GM12878 (cell line): ENCODE data around the gene BLACAT1. TPM values are rescaled to one million over a fixed set of nuclear protein-coding genes. Genes with fewer than 3 reads are reported as not detected.

Experiments used
- ATAC-seq: fragments of 200-7000 bp; cut with Tn5 transposase; 3 replicates; pipeline ENCODE4 v1.9.1; 2020; ENCODE audit warnings: mild to moderate bottlenecking, moderate library complexity
- BruUV-seq: library from RNA; stranded (reverse); fragments of 400-500 nt; replicated peaks from 2 replicates; lab custom pipeline; 2021; lab: Mats Ljungman, UMichigan
- CTCF ChIA-PET: fragments of 300-600 bp; sonication (Branson Sonifier 250); formaldehyde crosslinking; extraction: SDS; loops from one replicate; lab custom pipeline; 2021; ENCODE audit warnings: inconsistent platforms; lab: Yijun Ruan, JAX
- POLR2A ChIA-PET: fragments of 350-600 bp; formaldehyde crosslinking; extraction: SDS; loops from one replicate; lab custom pipeline; 2021; ENCODE audit warnings: inconsistent platforms; lab: Charles Lee
- RAD21 ChIA-PET: fragments of 300-600 bp; sonication (Branson Sonifier 250); formaldehyde crosslinking; loops from one replicate; lab custom pipeline; 2023; ENCODE audit warnings: antibody characterized with exemption; ENCODE audit not compliant: unreplicated experiment; lab: Charles Lee
- SMC1A ChIA-PET: fragments of 300-600 bp; sonication (Branson Sonifier 250); formaldehyde crosslinking; loops from one replicate; lab custom pipeline; 2023; ENCODE audit not compliant: unreplicated experiment, uncharacterized antibody; lab: Charles Lee
- DNase-seq: peaks from one replicate; pipeline ENCODE4 v3.0.0-alpha.2; 2011; ENCODE audit warnings: low read depth, low spot score
- FAIRE-seq: peaks from 3 replicates; lab custom pipeline; 2011; peaks lifted over from hg19 to GRCh38; lab: Jason Lieb, UNC
- H2AFZ ChIP-seq: 2 replicates; pipeline ENCODE4 v1.6.0; 2011; ENCODE audit warnings: low read depth, low read length, control low read depth; ENCODE audit not compliant: control insufficient read depth
- H3K27ac ChIP-seq: 2 replicates; pipeline ENCODE4 v1.5.1; 2011; ENCODE audit warnings: control low read depth; ENCODE audit not compliant: control insufficient read depth, insufficient read depth
- H3K27me3 ChIP-seq, 2 experiments: replicated peaks in 1 of 2; 2 replicates each; pipeline versions ENCODE4 v1.6.0 to v1.6.1; 2011; ENCODE audit warnings: low read length in 1 of 2; ENCODE audit not compliant: control insufficient read depth in 2 of 2, insufficient read depth in 2 of 2
- H3K36me3 ChIP-seq, 2 experiments: 2 replicates each; pipeline ENCODE4 v1.5.1; 2011; ENCODE audit warnings: low read length in 1 of 2; ENCODE audit not compliant: control insufficient read depth in 2 of 2, insufficient read depth in 2 of 2
- H3K4me1 ChIP-seq: 2 replicates; pipeline ENCODE4 v1.6.1; 2011; ENCODE audit warnings: mild to moderate bottlenecking, low read length, moderate library complexity, mixed read lengths; ENCODE audit not compliant: control insufficient read depth, insufficient read depth
- H3K4me2 ChIP-seq: 2 replicates; pipeline ENCODE4 v1.6.0; 2011; ENCODE audit warnings: control low read depth; ENCODE audit not compliant: control insufficient read depth, insufficient read depth
- H3K4me3 ChIP-seq: fragments of 200-600 bp; sonication (generic); 2 replicates; pipeline ENCODE4 v1.5.1; 2016
- H3K79me2 ChIP-seq: 2 replicates; pipeline ENCODE4 v1.6.0; 2011; ENCODE audit warnings: low read length; ENCODE audit not compliant: control insufficient read depth, insufficient read depth
- H3K9ac ChIP-seq: 2 replicates; pipeline ENCODE4 v1.8.0; 2011; ENCODE audit warnings: low read length, control low read depth, mixed read lengths; ENCODE audit not compliant: control insufficient read depth, insufficient read depth
- H3K9me3 ChIP-seq: replicated peaks from 3 replicates; pipeline ENCODE4 v1.5.1; 2011; ENCODE audit warnings: mild to moderate bottlenecking, low read length; ENCODE audit not compliant: control insufficient read depth, insufficient read depth
- H4K20me1 ChIP-seq: 2 replicates; pipeline ENCODE4 v1.6.0; 2011; ENCODE audit not compliant: control insufficient read depth, insufficient read depth
- HDAC6 ChIP-seq: fragments of 200-600 bp; sonication (generic); IDR thresholded peaks from one replicate; pipeline ENCODE4 v1.8.0; 2017; ENCODE audit warnings: antibody characterized with exemption; ENCODE audit not compliant: unreplicated experiment
- RAD21 ChIP-seq: IDR thresholded peaks from 2 replicates; pipeline ENCODE4 v1.6.1; 2011; ENCODE audit warnings: mild to moderate bottlenecking, low read depth, low read length, moderate library complexity; ENCODE audit not compliant: insufficient read depth
- ZZZ3 ChIP-seq: IDR thresholded peaks from 2 replicates; pipeline ENCODE4 v1.6.1; 2011; ENCODE audit warnings: low read depth; ENCODE audit not compliant: control insufficient read depth, insufficient read length
- WGBS: methylation state at CpG from one replicate; pipeline ENCODE4 v1.1.6; 2016; ENCODE audit warnings: low lambda C conversion rate; ENCODE audit not compliant: insufficient replicate concordance, insufficient coverage; ENCODE audit errors: missing lambda C conversion rate; 5-methylcytosine and 5-hydroxymethylcytosine counted together
- in situ Hi-C: fragments of 300-500 bp; cut with MboI; formaldehyde crosslinking; loops from 9 replicates; pipeline ENCODE4 v1.14.3; 2018; ENCODE audit warnings: mixed read lengths
- intact Hi-C: fragments of 100-400 bp; cut with micrococcal nuclease; formaldehyde crosslinking; loops from one replicate; pipeline ENCODE4 v1.14.2; 2022; ENCODE audit not compliant: unreplicated experiment
- polyA plus RNA-seq, 11 experiments: library from polyadenylated mRNA; depleted of rRNA in 4 of 11; unstranded in 6 of 11; stranded (reverse) in 5 of 11; fragments of >200 nt; fragmentation: Nextera tagmentation in 4 of 11; fragmentation: Illumina TruSeq in 1 of 11; extraction: Ambion mirVana in 4 of 11; extraction: Trizol in 1 of 11; gene quantifications; 1 replicate in 1 of 11; 2 replicates in 10 of 11; pipeline versions ENCODE4 v1.2.1 to v1.2.3, GENCODE V29; 2011 to 2016; ENCODE audit warnings: inconsistent platforms in 2 of 11, missing spikeins in 2 of 11, low read depth in 1 of 11
- total RNA-seq, 4 experiments: library from RNA; depleted of rRNA in 3 of 4; stranded (reverse); fragments of >200 nt in 3 of 4; fragmentation: Illumina TruSeq in 1 of 4; extraction: Trizol in 1 of 4; gene quantifications; 2 replicates each; pipeline versions ENCODE4 v1.2.1 to v1.2.3, GENCODE V29; 2013 to 2021
- TF ChIP-seq, protein P1 (sequence below): fragments of 450-650 bp; IDR thresholded peaks from 2 replicates; pipeline ENCODE4 v1.6.1; 2017; ENCODE audit warnings: mild to moderate bottlenecking, low read depth, inconsistent platforms; ENCODE audit not compliant: poor library complexity, severe bottlenecking
- TF ChIP-seq, protein P2 (sequence below): fragments of 450-650 bp; IDR thresholded peaks from 2 replicates; pipeline ENCODE4 v1.6.1; 2016; ENCODE audit warnings: mild to moderate bottlenecking, moderate library complexity, borderline replicate concordance
- TF ChIP-seq, protein P3 (sequence below): fragments of 450-650 bp; IDR thresholded peaks from 2 replicates; pipeline ENCODE4 v1.6.1; 2017; ENCODE audit warnings: mild to moderate bottlenecking, moderate library complexity
- TF ChIP-seq, protein P4 (sequence below): IDR thresholded peaks from 2 replicates; pipeline ENCODE4 v1.6.1; 2012; ENCODE audit warnings: low read depth, low read length, improper control_type of control experiment
- TF ChIP-seq, protein P5 (sequence below): fragments of 450-650 bp; IDR thresholded peaks from 2 replicates; pipeline ENCODE4 v1.6.1; 2017; ENCODE audit warnings: antibody characterized with exemption, mild to moderate bottlenecking, moderate library complexity

BLACAT1 gene
- total and polyA plus RNA-seq, 10 of the 15 experiments (the other 5 are each of a cell fraction or from before 2014, with no cell fraction given), result 0.04 to 1.6 (median 0.15) TPM; not detected in 1

DNA sequence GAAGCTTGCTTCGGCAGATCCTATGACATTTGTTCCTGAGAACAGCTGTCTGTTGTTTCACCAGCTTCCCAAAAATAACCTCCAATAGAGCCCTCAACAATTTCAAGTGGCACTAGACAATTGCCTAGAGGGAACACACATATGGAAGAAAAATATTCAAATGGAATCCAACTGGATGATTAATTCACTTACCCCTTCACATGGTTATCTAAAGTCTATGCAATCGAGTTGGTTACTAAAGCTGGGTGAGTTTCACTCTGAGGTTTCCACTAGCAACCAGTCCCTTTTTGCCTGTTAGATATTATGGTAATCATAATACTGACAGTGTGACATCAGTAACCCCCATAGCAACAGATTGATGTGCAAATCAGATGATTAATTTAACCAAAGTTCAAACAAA lies 34.0 kb downstream of the BLACAT1 start, which contains the start of gene LEMD1:
Gene LEMD1, minus strand, starts transcription at position 259 of the 400 bp plus-strand sequence. CDS start 1,520 bp downstream, outside the sequence.
- POLR2A ChIA-PET, result no interaction called here
- Histone ChIP-seq H4K20me1 (no peaks in the 10 kb centered on the region), H3K4me1 (no peaks in the 10 kb centered on the region), H2AFZ (no peak within 1 kb of the TSS), H3K9me3 (no peaks in the 10 kb centered on the region), H3K36me3 (no peaks in the 10 kb centered on the region), H3K4me2 (no peak within 1 kb of the TSS), H3K9ac (no peak within 1 kb of the TSS), H3K27ac (no peak within 1 kb of the TSS), H3K27me3 (peaks cover 6% of the 10 kb centered on the region in 2 experiments), H3K4me3 (no peak within 1 kb of the TSS), H3K79me2 (no peaks in the 10 kb centered on the region)
- CTCF ChIA-PET, result interaction anchor here (0.6 to 7.7 kb wide), 7 partner anchors 9 to 103 kb away, joined by 3 to 99 read pairs (median 5); no protein-coding TSS in a partner anchor
- no TSS peak for BruUV-seq
- in situ Hi-C loops (no loop called here), intact Hi-C loops (no loop called here)
- DNase-seq (no peak), ATAC-seq (no peak), FAIRE-seq (no peak)
- RAD21 ChIA-PET, result interaction anchor here (2.1 kb wide), 1 partner anchor 64 kb away, joined by 12 read pairs; no protein-coding TSS in a partner anchor
- WGBS, result 2% methylated on average over 2 of the region's 2 CpGs
- SMC1A ChIA-PET, result interaction anchor here (0.8 to 1.2 kb wide), 4 partner anchors 57 to 102 kb away, joined by 3 to 4 read pairs (median 4); no protein-coding TSS in a partner anchor
- TF ChIP-seq, protein P1, sequence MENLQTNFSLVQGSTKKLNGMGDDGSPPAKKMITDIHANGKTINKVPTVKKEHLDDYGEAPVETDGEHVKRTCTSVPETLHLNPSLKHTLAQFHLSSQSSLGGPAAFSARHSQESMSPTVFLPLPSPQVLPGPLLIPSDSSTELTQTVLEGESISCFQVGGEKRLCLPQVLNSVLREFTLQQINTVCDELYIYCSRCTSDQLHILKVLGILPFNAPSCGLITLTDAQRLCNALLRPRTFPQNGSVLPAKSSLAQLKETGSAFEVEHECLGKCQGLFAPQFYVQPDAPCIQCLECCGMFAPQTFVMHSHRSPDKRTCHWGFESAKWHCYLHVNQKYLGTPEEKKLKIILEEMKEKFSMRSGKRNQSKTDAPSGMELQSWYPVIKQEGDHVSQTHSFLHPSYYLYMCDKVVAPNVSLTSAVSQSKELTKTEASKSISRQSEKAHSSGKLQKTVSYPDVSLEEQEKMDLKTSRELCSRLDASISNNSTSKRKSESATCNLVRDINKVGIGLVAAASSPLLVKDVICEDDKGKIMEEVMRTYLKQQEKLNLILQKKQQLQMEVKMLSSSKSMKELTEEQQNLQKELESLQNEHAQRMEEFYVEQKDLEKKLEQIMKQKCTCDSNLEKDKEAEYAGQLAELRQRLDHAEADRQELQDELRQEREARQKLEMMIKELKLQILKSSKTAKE, result no peak
- TF ChIP-seq, protein P2, sequence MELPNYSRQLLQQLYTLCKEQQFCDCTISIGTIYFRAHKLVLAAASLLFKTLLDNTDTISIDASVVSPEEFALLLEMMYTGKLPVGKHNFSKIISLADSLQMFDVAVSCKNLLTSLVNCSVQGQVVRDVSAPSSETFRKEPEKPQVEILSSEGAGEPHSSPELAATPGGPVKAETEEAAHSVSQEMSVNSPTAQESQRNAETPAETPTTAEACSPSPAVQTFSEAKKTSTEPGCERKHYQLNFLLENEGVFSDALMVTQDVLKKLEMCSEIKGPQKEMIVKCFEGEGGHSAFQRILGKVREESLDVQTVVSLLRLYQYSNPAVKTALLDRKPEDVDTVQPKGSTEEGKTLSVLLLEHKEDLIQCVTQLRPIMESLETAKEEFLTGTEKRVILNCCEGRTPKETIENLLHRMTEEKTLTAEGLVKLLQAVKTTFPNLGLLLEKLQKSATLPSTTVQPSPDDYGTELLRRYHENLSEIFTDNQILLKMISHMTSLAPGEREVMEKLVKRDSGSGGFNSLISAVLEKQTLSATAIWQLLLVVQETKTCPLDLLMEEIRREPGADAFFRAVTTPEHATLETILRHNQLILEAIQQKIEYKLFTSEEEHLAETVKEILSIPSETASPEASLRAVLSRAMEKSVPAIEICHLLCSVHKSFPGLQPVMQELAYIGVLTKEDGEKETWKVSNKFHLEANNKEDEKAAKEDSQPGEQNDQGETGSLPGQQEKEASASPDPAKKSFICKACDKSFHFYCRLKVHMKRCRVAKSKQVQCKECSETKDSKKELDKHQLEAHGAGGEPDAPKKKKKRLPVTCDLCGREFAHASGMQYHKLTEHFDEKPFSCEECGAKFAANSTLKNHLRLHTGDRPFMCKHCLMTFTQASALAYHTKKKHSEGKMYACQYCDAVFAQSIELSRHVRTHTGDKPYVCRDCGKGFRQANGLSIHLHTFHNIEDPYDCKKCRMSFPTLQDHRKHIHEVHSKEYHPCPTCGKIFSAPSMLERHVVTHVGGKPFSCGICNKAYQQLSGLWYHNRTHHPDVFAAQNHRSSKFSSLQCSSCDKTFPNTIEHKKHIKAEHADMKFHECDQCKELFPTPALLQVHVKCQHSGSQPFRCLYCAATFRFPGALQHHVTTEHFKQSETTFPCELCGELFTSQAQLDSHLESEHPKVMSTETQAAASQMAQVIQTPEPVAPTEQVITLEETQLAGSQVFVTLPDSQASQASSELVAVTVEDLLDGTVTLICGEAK, result no peak
- TF ChIP-seq, protein P3, sequence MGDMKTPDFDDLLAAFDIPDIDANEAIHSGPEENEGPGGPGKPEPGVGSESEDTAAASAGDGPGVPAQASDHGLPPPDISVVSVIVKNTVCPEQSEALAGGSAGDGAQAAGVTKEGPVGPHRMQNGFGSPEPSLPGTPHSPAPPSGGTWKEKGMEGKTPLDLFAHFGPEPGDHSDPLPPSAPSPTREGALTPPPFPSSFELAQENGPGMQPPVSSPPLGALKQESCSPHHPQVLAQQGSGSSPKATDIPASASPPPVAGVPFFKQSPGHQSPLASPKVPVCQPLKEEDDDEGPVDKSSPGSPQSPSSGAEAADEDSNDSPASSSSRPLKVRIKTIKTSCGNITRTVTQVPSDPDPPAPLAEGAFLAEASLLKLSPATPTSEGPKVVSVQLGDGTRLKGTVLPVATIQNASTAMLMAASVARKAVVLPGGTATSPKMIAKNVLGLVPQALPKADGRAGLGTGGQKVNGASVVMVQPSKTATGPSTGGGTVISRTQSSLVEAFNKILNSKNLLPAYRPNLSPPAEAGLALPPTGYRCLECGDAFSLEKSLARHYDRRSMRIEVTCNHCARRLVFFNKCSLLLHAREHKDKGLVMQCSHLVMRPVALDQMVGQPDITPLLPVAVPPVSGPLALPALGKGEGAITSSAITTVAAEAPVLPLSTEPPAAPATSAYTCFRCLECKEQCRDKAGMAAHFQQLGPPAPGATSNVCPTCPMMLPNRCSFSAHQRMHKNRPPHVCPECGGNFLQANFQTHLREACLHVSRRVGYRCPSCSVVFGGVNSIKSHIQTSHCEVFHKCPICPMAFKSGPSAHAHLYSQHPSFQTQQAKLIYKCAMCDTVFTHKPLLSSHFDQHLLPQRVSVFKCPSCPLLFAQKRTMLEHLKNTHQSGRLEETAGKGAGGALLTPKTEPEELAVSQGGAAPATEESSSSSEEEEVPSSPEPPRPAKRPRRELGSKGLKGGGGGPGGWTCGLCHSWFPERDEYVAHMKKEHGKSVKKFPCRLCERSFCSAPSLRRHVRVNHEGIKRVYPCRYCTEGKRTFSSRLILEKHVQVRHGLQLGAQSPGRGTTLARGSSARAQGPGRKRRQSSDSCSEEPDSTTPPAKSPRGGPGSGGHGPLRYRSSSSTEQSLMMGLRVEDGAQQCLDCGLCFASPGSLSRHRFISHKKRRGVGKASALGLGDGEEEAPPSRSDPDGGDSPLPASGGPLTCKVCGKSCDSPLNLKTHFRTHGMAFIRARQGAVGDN, result no peak
- TF ChIP-seq, protein P4, sequence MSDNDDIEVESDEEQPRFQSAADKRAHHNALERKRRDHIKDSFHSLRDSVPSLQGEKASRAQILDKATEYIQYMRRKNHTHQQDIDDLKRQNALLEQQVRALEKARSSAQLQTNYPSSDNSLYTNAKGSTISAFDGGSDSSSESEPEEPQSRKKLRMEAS, result no peak
- TF ChIP-seq HDAC6 (no peak), ZZZ3 (no peak), RAD21 (no peak)
- TF ChIP-seq, protein P5, sequence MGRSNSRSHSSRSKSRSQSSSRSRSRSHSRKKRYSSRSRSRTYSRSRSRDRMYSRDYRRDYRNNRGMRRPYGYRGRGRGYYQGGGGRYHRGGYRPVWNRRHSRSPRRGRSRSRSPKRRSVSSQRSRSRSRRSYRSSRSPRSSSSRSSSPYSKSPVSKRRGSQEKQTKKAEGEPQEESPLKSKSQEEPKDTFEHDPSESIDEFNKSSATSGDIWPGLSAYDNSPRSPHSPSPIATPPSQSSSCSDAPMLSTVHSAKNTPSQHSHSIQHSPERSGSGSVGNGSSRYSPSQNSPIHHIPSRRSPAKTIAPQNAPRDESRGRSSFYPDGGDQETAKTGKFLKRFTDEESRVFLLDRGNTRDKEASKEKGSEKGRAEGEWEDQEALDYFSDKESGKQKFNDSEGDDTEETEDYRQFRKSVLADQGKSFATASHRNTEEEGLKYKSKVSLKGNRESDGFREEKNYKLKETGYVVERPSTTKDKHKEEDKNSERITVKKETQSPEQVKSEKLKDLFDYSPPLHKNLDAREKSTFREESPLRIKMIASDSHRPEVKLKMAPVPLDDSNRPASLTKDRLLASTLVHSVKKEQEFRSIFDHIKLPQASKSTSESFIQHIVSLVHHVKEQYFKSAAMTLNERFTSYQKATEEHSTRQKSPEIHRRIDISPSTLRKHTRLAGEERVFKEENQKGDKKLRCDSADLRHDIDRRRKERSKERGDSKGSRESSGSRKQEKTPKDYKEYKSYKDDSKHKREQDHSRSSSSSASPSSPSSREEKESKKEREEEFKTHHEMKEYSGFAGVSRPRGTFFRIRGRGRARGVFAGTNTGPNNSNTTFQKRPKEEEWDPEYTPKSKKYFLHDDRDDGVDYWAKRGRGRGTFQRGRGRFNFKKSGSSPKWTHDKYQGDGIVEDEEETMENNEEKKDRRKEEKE, result no peak
